GM19240 (cell line): ENCODE measurements around the gene CFI.
"Not testable (repeated sequence)": the region's sequence is repeated elsewhere in the genome, so short reads cannot be mapped to it uniquely, and the experiment has no call there.

ENCODE experiments used
- DNase-seq: peaks from one replicate; pipeline ENCODE4 v3.0.0; 2011; ENCODE audit warnings: low spot score; ENCODE audit not compliant: insufficient read length

CFI gene

GRCh38 chr4:109798866-109799265 lies 2.9 kb downstream of the CFI start:
- no peak for DNase-seq

- DNase-seq, result no peak
These were observed 6.7 kb downstream of the CFI start for GRCh38 chr4:109795059-109795458.

GRCh38 chr4:109787807-109788206 lies 14.0 kb downstream of the CFI start:
- DNase-seq, result no peak

- DNase-seq, result no peak
These were observed 15.0 kb downstream of the CFI start for GRCh38 chr4:109786846-109787245.

GRCh38 chr4:109782092-109782491 lies 19.7 kb downstream of the CFI start:
- DNase-seq, result not testable (repeated sequence)

- DNase-seq, result no peak
These were observed 36.9 kb downstream of the CFI start for GRCh38 chr4:109764789-109765402.

- DNase-seq, result no peak
These were observed 37.4 kb downstream of the CFI start for GRCh38 chr4:109764376-109764775.

GRCh38 chr4:109760682-109761081 lies 41.1 kb downstream of the CFI start:
- DNase-seq, result no peak

- DNase-seq, result no peak
These were observed 46.1 kb downstream of the CFI start for GRCh38 chr4:109755656-109756055.

GRCh38 chr4:109754093-109754857 lies 47.5 kb downstream of the CFI start:
- no peak for DNase-seq

GRCh38 chr4:109752525-109752924 lies 49.3 kb downstream of the CFI start:
- DNase-seq, result no peak

- DNase-seq, result no peak
These were observed 49.9 kb downstream of the CFI start for GRCh38 chr4:109751852-109752251.

- no peak for DNase-seq
These were observed 51.1 kb downstream of the CFI start for GRCh38 chr4:109750652-109751244.

GRCh38 chr4:109749388-109750082 lies 52.3 kb downstream of the CFI start:
- no peak for DNase-seq

- no peak for DNase-seq
These were observed 53.7 kb downstream of the CFI start for GRCh38 chr4:109748114-109748513.

- DNase-seq, result no peak
These were observed 55.1 kb downstream of the CFI start for GRCh38 chr4:109746728-109747127.

GRCh38 chr4:109745830-109746229 lies 56.0 kb downstream of the CFI start:
- no peak for DNase-seq

- no peak for DNase-seq
These were observed 62.3 kb downstream of the CFI start for GRCh38 chr4:109739547-109739946.

- DNase-seq, result no peak
These were observed 63.5 kb downstream of the CFI start for GRCh38 chr4:109738104-109738872.

- DNase-seq, result no peak
These were observed 66.0 kb downstream of the CFI start for GRCh38 chr4:109735566-109736365.

- no peak for DNase-seq
These were observed 68.1 kb downstream of the CFI start for GRCh38 chr4:109733728-109734127.
